OCI-LY7 (cell line): ENCODE results near the gene BBS9.

ENCODE experiments used
- CTCF ChIP-seq: fragments of 200-600 bp; sonication (generic); conservative IDR thresholded peaks from 2 replicates; pipeline ENCODE4 v1.5.1; 2014; ENCODE audit warnings: mild to moderate bottlenecking, antibody characterized with exemption, low read length, moderate library complexity, mixed read lengths
- EZH2phosphoT487 ChIP-seq: fragments of 200-600 bp; sonication (generic); IDR thresholded peaks from 2 replicates; pipeline ENCODE4 v1.6.1; 2018; ENCODE audit warnings: low read depth, borderline replicate concordance, mild to moderate bottlenecking, mixed run types, antibody characterized with exemption, low read length, moderate library complexity, mixed read lengths

- TF ChIP-seq CTCF (no peak), EZH2phosphoT487 (no peak)
Observed at GRCh38 chr7:33624215-33624614, 494.9 kb downstream of the BBS9 start.
